ENCODE measurements around the gene ATP12A.

DNA sequence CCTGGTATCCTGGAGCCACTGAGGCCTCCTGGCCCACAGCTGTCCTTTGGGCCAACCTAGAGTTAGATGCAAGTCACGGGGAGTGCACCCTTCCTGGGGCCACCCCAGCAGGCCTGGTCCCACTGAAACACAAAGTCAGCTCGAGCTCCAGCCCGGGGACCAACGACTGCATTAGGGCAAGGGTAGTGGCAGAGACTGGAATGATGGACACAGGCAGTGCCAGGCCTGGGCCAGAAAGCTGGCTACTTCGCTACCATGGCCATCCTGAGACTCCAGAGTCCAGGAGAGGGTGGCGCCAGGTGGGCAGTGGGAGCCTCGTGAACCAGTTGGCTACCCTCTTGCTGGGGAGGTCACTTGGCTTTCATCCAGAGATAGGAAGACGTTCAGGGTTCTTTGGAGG lies 61.6 kb downstream of the ATP12A start:
- TF ChIP-seq POLR2AphosphoS5 (IDR thresholded peaks at IDR 0.05; ENCODE audit: low read depth, low read length) (no peak), MAFK (IDR thresholded peaks at IDR 0.05; ENCODE audit: low read depth, low read length) (no peak), EZH2 (IDR thresholded peaks at IDR 0.05; ENCODE audit: low read depth, low read length, severe bottlenecking) (no peak), CHD1 (IDR thresholded peaks at IDR 0.05; ENCODE audit: low read depth, low read length) (no peak), EP300 (IDR thresholded peaks at IDR 0.05; ENCODE audit: borderline replicate concordance in 1 of 2, low read depth in 2 of 2, low read length in 2 of 2) (no peak), SIRT6 (IDR thresholded peaks at IDR 0.05; ENCODE audit: low read length) (no peak), CEBPB (IDR thresholded peaks at IDR 0.05; ENCODE audit: low read depth, low read length) (no peak), TCF12 (IDR thresholded peaks at IDR 0.05; ENCODE audit: low read depth, low read length) (no peak)
- TF ChIP-seq, protein P1, sequence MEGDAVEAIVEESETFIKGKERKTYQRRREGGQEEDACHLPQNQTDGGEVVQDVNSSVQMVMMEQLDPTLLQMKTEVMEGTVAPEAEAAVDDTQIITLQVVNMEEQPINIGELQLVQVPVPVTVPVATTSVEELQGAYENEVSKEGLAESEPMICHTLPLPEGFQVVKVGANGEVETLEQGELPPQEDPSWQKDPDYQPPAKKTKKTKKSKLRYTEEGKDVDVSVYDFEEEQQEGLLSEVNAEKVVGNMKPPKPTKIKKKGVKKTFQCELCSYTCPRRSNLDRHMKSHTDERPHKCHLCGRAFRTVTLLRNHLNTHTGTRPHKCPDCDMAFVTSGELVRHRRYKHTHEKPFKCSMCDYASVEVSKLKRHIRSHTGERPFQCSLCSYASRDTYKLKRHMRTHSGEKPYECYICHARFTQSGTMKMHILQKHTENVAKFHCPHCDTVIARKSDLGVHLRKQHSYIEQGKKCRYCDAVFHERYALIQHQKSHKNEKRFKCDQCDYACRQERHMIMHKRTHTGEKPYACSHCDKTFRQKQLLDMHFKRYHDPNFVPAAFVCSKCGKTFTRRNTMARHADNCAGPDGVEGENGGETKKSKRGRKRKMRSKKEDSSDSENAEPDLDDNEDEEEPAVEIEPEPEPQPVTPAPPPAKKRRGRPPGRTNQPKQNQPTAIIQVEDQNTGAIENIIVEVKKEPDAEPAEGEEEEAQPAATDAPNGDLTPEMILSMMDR (IDR thresholded peaks at IDR 0.05; ENCODE audit: control extremely low read depth in 1 of 3, insufficient read depth in 1 of 3, low read depth in 1 of 3, low read length in 3 of 3), result no peak

All from H1 (cell line).